Activated CD4-positive, alpha-beta memory T cell treated with anti-CD3 and anti-CD28 coated beads for 36 hours (primary cell): ENCODE results near the gene KRTAP19-6. TPM values are rescaled to one million over a fixed set of nuclear protein-coding genes. Genes with fewer than 3 reads are reported as not detected.

ENCODE experiments used
- CTCF ChIA-PET: fragments of 350-600 bp; sonication (Branson Sonifier 250); formaldehyde crosslinking; loops from one replicate; lab custom pipeline; 2021; ENCODE audit warnings: antibody characterized with exemption, inconsistent platforms; lab: Charles Lee
- POLR2A ChIA-PET: fragments of 350-600 bp; sonication (Branson Sonifier 250); formaldehyde crosslinking; loops from one replicate; lab custom pipeline; 2021; ENCODE audit warnings: antibody characterized with exemption; lab: Charles Lee
- DNase-seq: peaks from one replicate; pipeline ENCODE4 v3.0.0-alpha.2; 2020
- H3K27ac Mint-ChIP-seq: one replicate; pipeline ENCODE4 v1.8.0; 2021; ENCODE audit warnings: mixed read lengths
- H3K27me3 Mint-ChIP-seq: one replicate; pipeline ENCODE4 v1.8.0; 2021; ENCODE audit warnings: mixed read lengths
- H3K36me3 Mint-ChIP-seq: one replicate; pipeline ENCODE4 v1.8.0; 2021; ENCODE audit warnings: mixed read lengths
- H3K4me1 Mint-ChIP-seq: one replicate; pipeline ENCODE4 v1.8.0; 2021; ENCODE audit warnings: low read depth, mixed read lengths
- H3K4me3 Mint-ChIP-seq: one replicate; pipeline ENCODE4 v1.8.0; 2021; ENCODE audit warnings: mild to moderate bottlenecking, mixed read lengths
- H3K9me3 Mint-ChIP-seq: one replicate; pipeline ENCODE4 v1.8.0; 2021; ENCODE audit warnings: mixed read lengths
- intact Hi-C: fragments of 100-400 bp; cut with micrococcal nuclease; formaldehyde crosslinking; loops from one replicate; pipeline ENCODE4 v1.15.1; 2023
- total RNA-seq, 2 experiments: library from RNA; stranded (reverse); gene quantifications; one replicate each; pipeline ENCODE4 v1.2.3, GENCODE V29; 2021

KRTAP19-6 gene, protein sequence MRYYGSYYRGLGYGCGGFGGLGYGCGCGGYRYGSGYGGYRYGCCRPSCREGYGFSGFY
- not detected for total RNA-seq

DNA sequence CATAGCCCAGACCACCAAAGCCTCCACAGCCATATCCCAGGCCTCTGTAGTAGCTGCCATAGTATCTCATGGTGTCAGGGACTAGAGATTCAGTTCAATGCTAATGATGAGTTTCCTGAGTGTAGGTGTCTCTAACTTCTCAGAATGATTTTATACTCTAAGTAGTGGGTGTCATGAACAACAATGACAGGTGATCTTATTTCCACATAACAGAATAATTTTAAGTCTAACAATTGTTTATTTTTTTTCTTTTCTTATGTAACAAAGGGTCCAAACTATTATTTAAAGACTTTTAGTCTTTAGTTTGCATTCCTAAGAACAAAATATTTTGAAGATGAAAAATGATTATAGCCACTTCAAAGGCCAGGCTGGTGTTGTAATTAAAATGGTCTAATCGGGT, at the start of gene KRTAP19-6:
Gene KRTAP19-6, minus strand, starts transcription at position 101 of the 400 bp plus-strand sequence. Its CDS starts 31 bp downstream, at position 70.
- Mint-ChIP-seq H3K36me3 (no peaks in the 10 kb centered on the region), H3K27me3 (no peaks in the 10 kb centered on the region), H3K27ac (no peak within 1 kb of the TSS), H3K4me1 (no peaks in the 10 kb centered on the region), H3K4me3 (no peak within 1 kb of the TSS), H3K9me3 (no peaks in the 10 kb centered on the region)
- ChIA-PET CTCF (no interaction called here), POLR2A (no interaction called here)
- intact Hi-C loops, result no loop called here
- DNase-seq, result no peak

DNA sequence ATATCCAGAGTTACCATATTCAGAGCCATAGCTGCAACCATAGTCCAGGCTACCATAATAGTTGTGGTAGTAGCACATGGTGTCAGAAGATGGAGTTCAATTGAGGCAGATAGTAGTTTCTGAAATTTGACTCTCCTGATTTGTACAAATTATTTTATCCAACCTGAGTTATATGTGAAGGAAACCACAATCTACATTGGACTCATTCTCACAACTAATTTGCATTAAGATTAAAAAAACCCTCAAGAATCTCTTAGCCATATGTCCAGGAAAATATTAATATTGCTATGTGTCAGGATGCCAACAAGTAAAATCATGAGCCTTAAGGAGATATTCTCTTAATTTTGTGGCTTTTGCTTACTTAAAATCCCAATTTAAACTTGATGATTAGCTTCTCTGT, 48.6 kb upstream of the KRTAP19-6 start, which contains the start of gene KRTAP22-2:
Gene KRTAP22-2, minus strand, starts transcription at position 101 of the 400 bp plus-strand sequence.
- Mint-ChIP-seq H3K9me3 (no peaks in the 10 kb centered on the region), H3K27me3 (no peaks in the 10 kb centered on the region), H3K27ac (no peak within 1 kb of the TSS), H3K4me1 (no peaks in the 10 kb centered on the region), H3K4me3 (no peak within 1 kb of the TSS), H3K36me3 (no peaks in the 10 kb centered on the region)
- ChIA-PET CTCF (no interaction called here), POLR2A (no interaction called here)
- no peak for DNase-seq
- intact Hi-C loops, result no loop called here

DNA sequence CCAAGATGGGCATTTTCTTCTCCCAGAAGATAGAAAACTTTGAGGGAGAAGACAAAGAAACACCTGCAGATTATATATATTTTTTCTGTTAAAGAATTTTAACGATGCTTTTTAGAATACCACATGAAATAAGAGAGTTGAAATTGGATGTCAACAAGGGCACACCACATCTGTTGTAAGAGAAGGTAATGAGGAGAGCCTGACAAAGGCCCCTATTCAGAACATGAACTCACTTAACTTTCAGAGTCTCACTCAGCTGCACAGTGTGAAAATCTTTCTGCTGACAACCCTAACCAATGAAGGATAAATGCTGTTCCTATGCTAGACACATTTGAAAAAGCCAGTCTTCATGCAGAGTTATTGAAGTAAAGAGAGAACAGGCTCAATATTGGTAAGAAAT, 41.2 kb upstream of the KRTAP19-6 start:
- CTCF ChIA-PET, result no interaction called here
- intact Hi-C loops, result no loop called here
- Mint-ChIP-seq H3K36me3 (no peaks in the 10 kb centered on the region), H3K9me3 (no peaks in the 10 kb centered on the region), H3K27me3 (no peaks in the 10 kb centered on the region), H3K27ac (no peak overlapping the region), H3K4me1 (no peaks in the 10 kb centered on the region), H3K4me3 (no peak overlapping the region)
- DNase-seq, result no peak
- POLR2A ChIA-PET, result no interaction called here

DNA sequence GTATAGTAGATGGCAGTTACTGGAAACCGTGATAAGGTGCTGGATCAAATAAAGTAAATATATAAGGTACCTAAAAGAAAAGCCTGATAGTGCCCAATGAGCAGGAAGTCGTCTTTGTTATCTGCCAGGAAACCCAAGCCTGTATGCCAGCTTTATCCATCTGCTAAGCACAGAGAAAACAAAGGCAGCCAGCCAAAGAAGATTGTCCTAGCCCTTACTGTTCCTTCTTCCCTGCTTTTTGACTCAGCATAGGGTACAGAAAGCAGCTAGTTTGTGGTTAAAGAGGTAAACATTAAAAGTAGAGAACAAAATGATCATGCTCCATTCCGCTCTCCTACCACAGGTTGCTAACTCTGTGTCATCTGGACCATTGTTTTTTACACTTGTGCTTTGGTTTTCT, 38.5 kb upstream of the KRTAP19-6 start:
- H3K36me3 Mint-ChIP-seq, result no peaks in the 10 kb centered on the region
- no peak for DNase-seq
- intact Hi-C loops, result no loop called here
- no peaks in the 10 kb centered on the region for H3K9me3 Mint-ChIP-seq
- H3K27me3 Mint-ChIP-seq, result no peaks in the 10 kb centered on the region
- H3K4me3 Mint-ChIP-seq, result no peak overlapping the region
- H3K27ac Mint-ChIP-seq, result no peak overlapping the region
- CTCF ChIA-PET, result no interaction called here
- H3K4me1 Mint-ChIP-seq, result no peaks in the 10 kb centered on the region
- POLR2A ChIA-PET, result no interaction called here

DNA sequence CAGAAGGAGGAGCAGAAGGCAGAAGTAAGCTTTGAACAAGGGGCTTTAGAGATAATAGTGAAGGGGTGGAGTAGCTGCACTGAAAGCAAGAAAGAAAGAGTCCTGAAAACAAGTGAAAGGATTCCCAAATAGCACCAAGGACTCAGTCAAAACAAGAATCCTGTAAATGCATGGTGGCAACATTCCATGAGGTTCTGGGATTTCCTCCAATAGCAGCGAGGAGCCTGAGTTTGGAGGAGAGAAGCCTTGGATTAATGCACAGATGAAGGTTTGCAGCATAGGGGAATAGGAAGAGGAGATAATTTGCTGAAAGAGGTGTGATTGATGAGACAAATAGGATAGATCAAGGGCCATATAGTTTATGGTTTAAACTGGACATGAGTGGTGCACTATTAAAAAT, 37.7 kb upstream of the KRTAP19-6 start:
- no peaks in the 10 kb centered on the region for H3K36me3 Mint-ChIP-seq
- H3K9me3 Mint-ChIP-seq, result no peaks in the 10 kb centered on the region
- DNase-seq, result no peak
- ChIA-PET CTCF (no interaction called here), POLR2A (no interaction called here)
- H3K27ac Mint-ChIP-seq, result no peak overlapping the region
- H3K27me3 Mint-ChIP-seq, result no peaks in the 10 kb centered on the region
- no peaks in the 10 kb centered on the region for H3K4me1 Mint-ChIP-seq
- intact Hi-C loops, result no loop called here
- H3K4me3 Mint-ChIP-seq, result no peak overlapping the region

DNA sequence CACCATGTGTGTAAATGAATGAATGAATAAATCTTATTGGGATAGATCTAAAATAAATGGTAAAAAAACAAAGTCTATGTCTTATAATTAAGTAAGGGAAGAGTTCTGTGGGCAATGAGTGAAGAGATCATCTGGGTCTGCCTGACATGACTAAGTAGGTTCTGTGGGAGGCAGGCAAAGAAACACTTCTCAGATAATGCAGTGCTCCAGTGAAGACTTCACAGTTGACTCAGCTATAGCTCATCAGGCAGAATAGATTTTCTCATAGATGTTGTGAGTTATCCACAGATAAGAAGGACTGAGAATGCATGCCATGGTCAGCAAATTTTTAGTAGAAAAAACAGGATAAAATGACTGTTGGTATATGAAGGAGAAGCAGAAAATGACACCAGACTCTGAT, 36.1 kb upstream of the KRTAP19-6 start:
- Mint-ChIP-seq H3K27me3 (no peaks in the 10 kb centered on the region), H3K9me3 (no peaks in the 10 kb centered on the region), H3K4me1 (no peaks in the 10 kb centered on the region), H3K4me3 (no peak overlapping the region), H3K36me3 (no peaks in the 10 kb centered on the region), H3K27ac (no peak overlapping the region)
- no peak for DNase-seq
- ChIA-PET POLR2A (no interaction called here), CTCF (no interaction called here)
- intact Hi-C loops, result no loop called here

DNA sequence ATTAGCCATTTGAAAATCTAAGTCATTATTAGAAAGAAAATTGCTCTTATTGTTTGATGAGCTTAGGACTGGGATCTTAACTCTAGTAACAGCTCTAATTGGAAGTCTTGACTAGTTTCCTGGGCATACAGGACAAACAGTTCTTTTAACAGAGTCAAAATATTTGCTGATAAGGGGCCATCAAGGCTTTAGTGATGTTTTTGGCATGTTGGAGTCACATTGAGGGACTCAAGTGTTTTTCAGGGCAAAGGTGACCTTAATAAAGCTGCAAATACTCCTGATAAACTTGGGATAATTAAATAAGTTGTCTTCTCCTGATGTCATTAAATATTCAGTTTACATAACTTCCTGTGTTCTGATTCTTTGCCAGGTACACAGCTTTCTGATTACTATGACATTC, 26.0 kb upstream of the KRTAP19-6 start:
- CTCF ChIA-PET, result no interaction called here
- intact Hi-C loops, result no loop called here

DNA sequence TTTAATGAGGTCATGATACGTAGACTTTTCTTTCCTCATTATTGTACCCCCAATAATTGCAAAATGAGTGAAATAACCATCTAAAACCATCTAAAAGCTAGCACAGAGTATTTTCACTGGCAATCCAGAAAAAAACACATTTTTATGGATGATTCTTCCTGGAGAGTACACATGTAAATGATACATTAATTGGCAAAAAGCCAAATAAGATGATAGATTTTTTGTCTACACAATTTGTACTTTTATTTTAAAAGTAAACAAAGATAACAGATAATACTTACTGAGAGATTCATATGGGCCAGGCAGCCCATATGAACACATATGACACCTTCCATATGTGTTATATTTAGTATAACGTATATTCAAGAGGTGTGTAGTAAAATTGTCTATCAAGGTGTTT, 22.0 kb upstream of the KRTAP19-6 start:
- no peak overlapping the region for H3K27ac Mint-ChIP-seq
- no peak for DNase-seq
- intact Hi-C loops, result no loop called here
- no peaks in the 10 kb centered on the region for H3K27me3 Mint-ChIP-seq
- CTCF ChIA-PET, result no interaction called here
- POLR2A ChIA-PET, result no interaction called here
- H3K36me3 Mint-ChIP-seq, result no peaks in the 10 kb centered on the region
- H3K4me3 Mint-ChIP-seq, result no peak overlapping the region
- H3K4me1 Mint-ChIP-seq, result no peaks in the 10 kb centered on the region
- no peaks in the 10 kb centered on the region for H3K9me3 Mint-ChIP-seq

More for the DNA sequence above, 26.0 kb upstream of the KRTAP19-6 start:
- no peak overlapping the region for H3K27ac Mint-ChIP-seq
- no peaks in the 10 kb centered on the region for H3K9me3 Mint-ChIP-seq
- H3K36me3 Mint-ChIP-seq, result no peaks in the 10 kb centered on the region
- no peak for DNase-seq
- no peaks in the 10 kb centered on the region for H3K27me3 Mint-ChIP-seq
- POLR2A ChIA-PET, result no interaction called here
- H3K4me3 Mint-ChIP-seq, result no peak overlapping the region
- no peaks in the 10 kb centered on the region for H3K4me1 Mint-ChIP-seq

DNA sequence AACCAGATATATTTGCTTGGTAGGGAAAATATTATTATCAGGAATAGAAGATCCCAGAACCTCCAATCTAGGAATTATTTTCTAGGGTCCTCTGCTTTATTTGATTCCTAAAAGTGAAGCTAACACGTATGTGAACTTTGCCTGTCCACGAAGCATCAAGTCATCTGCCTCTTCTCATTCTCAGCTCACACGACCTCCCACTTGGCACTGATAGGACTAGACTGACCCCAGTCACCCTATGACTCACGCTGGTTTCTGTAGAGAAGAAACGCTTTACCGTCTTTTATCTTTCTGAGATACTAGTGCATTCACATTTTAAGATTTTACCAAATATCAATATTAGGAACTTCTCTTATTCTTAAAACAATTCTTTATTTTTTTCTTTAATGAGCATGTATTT, 21.4 kb upstream of the KRTAP19-6 start:
- Mint-ChIP-seq H3K27ac (no peak overlapping the region), H3K4me1 (no peaks in the 10 kb centered on the region), H3K9me3 (no peaks in the 10 kb centered on the region), H3K4me3 (no peak overlapping the region), H3K27me3 (no peaks in the 10 kb centered on the region), H3K36me3 (no peaks in the 10 kb centered on the region)
- ChIA-PET POLR2A (no interaction called here), CTCF (no interaction called here)
- intact Hi-C loops, result no loop called here
- DNase-seq, result no peak

DNA sequence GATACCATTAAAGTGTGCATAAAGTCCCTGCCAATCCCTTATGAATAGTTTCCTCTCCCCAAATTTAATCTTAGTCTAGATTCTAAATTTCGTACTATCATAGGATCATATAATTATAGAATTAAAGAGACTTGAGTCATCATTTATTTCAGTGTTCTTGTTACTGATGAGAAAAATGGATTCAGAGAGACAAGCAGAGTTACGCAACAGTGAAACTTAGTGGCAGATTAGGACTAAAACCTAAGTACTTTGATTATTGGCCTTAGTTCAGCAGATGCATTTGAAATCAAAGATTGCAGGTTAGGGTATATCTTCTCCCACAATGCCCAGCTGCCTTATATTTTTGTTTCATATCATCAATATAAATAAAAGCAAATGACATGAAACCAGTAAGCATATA, 20.3 kb upstream of the KRTAP19-6 start:
- no peaks in the 10 kb centered on the region for H3K4me1 Mint-ChIP-seq
- ChIA-PET CTCF (no interaction called here), POLR2A (no interaction called here)
- no peaks in the 10 kb centered on the region for H3K9me3 Mint-ChIP-seq
- H3K36me3 Mint-ChIP-seq, result no peaks in the 10 kb centered on the region
- DNase-seq, result no peak
- no peak overlapping the region for H3K4me3 Mint-ChIP-seq
- no peaks in the 10 kb centered on the region for H3K27me3 Mint-ChIP-seq
- intact Hi-C loops, result no loop called here
- H3K27ac Mint-ChIP-seq, result no peak overlapping the region

DNA sequence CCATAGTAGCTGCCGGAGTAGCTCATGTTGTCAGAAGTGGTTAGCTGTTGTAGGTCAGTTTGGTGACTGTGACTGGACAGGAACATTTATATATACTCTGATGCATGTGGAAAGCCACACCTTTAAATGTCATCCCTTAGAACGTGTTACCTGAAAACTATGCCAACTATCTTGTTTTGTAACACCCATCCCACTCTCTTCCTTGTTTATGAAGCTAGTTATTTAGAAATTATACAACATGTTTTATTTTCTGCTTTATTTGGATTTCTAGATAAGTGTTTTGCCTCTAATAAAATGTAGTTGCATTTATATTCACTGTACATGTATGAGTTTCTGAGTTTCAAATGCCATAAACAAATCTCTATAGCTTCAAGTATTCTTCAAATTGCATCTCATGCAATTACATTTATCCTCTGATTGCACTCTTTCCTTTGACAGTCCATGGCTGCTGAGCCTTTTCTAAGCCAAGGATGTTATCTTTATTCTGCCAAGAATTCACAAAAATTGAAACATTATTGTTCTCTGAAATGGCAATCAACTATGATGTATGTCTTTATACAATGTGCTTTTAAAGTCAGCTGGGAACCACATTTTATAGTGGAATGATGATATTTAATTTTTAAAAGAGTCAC, 19.7 kb upstream of the KRTAP19-6 start, which contains the start of gene KRTAP19-7:
Gene KRTAP19-7, minus strand, starts transcription at position 51 of the 632 bp plus-strand sequence. Its CDS starts 25 bp downstream, at position 26.
- H3K36me3 Mint-ChIP-seq, result no peaks in the 10 kb centered on the region

DNA sequence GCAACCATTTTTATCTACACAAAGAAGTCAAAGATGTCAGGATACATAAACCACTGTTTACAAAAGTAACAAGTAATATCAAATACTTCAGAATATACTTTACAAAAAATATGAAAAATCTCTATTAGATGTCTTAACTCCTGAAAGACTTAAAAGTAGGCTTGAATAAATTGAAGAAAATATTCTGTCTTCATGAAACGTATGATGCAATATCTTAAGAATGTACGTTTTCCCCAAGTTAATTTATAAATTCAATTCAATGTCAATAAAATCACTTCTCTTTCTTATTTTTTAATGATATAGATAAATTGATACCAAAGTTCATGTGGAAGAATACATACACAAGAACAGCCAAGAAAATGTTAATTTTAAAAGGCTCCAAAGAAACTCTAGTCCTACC, 13.4 kb upstream of the KRTAP19-6 start:
- CTCF ChIA-PET, result no interaction called here
- Mint-ChIP-seq H3K36me3 (no peaks in the 10 kb centered on the region), H3K4me3 (no peak overlapping the region), H3K4me1 (no peaks in the 10 kb centered on the region), H3K27ac (no peak overlapping the region), H3K27me3 (no peaks in the 10 kb centered on the region), H3K9me3 (peaks cover 4% of the 10 kb centered on the region)
- POLR2A ChIA-PET, result no interaction called here
- no peak for DNase-seq
- intact Hi-C loops, result no loop called here

More for the DNA sequence above, 19.7 kb upstream of the KRTAP19-6 start, which contains the start of gene KRTAP19-7:
- CTCF ChIA-PET, result no interaction called here
- H3K27ac Mint-ChIP-seq, result no peak within 1 kb of the TSS
- no peak for DNase-seq
- H3K4me3 Mint-ChIP-seq, result no peak within 1 kb of the TSS
- POLR2A ChIA-PET, result no interaction called here
- intact Hi-C loops, result no loop called here
- no peaks in the 10 kb centered on the region for H3K27me3 Mint-ChIP-seq
- H3K9me3 Mint-ChIP-seq, result no peaks in the 10 kb centered on the region
- H3K4me1 Mint-ChIP-seq, result no peaks in the 10 kb centered on the region

DNA sequence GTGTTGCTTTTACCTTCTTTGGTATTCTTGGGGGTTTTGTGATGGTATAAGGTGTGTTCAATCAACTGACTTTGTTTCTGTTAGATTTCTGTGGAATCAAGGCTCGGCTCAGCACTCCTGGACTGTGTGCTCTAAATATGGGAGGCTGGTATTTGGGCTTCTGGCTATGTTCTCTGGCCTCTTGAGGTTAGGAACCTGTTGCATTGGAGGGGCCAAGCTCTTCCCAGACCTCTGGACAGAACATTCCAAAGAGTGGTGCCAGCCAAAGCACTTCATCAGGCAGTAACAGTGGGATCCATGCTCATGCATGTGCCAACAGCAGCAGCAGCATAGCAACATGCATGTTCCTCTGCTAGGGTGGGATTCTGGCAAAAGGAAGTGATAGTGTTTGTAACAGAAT, 11.1 kb upstream of the KRTAP19-6 start:
- intact Hi-C loops, result no loop called here
- POLR2A ChIA-PET, result no interaction called here

More for the DNA sequence above, 11.1 kb upstream of the KRTAP19-6 start:
- no peaks in the 10 kb centered on the region for H3K36me3 Mint-ChIP-seq
- H3K27ac Mint-ChIP-seq, result no peak overlapping the region
- no peaks in the 10 kb centered on the region for H3K27me3 Mint-ChIP-seq
- CTCF ChIA-PET, result interaction anchor here (0.6 kb wide), 1 partner anchor 12 kb away, joined by 3 read pairs; no protein-coding TSS in a partner anchor
- H3K9me3 Mint-ChIP-seq, result peaks cover 4% of the 10 kb centered on the region
- H3K4me3 Mint-ChIP-seq, result no peak overlapping the region
- H3K4me1 Mint-ChIP-seq, result no peaks in the 10 kb centered on the region
- no peak for DNase-seq
